NOMO-1 treated with DMSO at 0.1 percent for 48 hours (cell line): ENCODE results near the gene RNF225.
"Not testable (repeated sequence)": the region's sequence is repeated elsewhere in the genome, so short reads cannot be mapped to it uniquely, and the experiment has no call there.

Source experiments
- DNase-seq: peaks from one replicate; lab custom pipeline; 2025; ENCODE audit not compliant: unreplicated experiment; lab: John Stamatoyannopoulos, UW

Gene RNF225

DNA sequence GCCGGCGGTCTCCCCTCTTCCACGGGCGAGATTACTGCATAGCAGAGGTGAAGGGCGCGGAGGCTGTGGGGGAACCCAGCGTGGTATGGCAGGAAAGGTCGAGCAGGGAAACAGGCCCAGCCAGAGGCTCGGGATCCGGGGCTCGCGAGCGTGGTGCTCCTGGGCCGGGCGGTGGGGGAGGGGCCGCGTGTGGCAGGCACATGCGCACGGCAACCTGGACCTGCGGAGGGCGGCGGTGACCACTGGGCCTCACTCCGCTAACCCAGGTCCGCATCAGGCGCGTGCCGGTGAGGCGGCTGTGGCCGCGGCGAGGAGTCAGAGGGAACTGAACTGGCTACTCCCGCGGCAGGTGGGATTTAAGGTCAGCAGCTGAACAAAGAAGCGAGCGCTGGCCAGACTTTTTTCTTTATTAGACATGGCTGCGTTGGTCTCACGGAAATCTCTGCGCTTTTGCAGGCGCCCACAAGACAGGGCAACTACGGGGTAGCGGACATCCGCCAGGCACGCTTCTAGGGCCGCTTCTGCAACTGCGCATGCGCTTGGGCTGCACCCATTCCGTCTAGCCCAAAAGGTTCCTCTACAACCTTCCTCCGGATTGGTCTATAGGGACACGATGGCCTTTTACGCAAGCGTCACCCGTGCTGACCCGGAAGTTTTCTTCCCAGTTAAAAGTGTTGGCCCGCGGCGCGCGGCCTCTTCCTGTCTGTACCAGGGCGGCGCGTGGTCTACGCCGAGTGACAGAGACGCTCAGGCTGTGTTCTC lies 8.7 kb upstream of the RNF225 start, which contains the start of gene RPS5:
RPS5 (plus strand) TSS at position 694 of the 762 bp plus-strand sequence. CDS start 869 bp downstream, outside the sequence.
- peak; percentile 98 for DNase-seq

DNA sequence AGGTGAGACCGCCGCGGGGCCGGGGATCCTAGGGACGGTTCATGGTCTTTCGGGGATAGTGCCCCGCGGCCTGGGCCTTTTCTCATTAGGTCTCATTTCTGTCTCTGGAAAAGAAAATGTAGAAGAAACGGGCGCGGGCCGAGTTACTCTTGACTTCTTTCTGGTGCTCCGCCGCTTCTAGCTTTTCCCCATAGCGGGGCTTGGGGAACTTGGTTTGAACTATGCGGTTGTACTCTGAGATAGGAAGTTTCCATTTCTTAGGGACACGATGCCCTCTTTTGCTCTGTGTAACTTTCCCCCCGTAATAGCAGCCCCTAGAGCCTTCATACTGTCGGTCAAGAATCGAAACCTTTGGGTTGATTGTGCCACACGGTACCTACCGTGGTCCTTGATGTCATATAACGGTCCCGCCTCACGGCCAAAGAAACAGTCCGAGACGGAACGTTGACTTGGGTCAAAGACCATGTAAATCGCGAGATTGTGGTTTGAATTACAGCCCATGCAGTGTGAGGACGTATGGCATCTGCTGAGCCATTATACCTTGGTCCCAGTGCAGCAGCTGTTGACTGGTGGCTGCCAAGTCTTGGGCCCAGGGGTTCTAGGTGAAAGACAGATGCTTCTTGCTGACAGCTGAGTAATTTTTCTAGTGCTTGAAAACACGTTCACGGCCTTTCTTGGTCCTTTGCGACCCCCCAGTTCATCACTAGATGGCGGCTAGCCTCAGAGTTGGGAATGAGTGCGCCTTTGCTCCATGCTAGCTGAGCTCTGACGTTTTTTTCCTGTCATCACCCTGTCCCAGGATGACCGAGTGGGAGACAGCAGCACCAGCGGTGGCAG lies 7.9 kb upstream of the RNF225 start:
- no peak for DNase-seq

DNA sequence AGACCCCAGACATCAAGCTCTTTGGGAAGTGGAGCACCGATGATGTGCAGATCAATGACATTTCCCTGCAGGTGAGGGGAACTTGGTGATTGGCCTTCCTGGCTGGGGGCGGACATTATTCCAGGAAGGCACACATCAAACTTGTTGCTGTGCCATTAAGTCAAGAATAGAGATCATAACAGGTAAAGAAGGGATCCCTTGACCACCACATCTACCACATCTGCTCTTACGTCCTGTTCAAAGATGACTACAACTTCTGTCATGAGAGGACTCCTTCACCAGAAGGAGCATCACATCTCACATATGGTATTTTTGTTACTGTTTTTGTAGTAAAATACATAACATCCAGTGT lies 7.3 kb upstream of the RNF225 start:
- no peak for DNase-seq

DNA sequence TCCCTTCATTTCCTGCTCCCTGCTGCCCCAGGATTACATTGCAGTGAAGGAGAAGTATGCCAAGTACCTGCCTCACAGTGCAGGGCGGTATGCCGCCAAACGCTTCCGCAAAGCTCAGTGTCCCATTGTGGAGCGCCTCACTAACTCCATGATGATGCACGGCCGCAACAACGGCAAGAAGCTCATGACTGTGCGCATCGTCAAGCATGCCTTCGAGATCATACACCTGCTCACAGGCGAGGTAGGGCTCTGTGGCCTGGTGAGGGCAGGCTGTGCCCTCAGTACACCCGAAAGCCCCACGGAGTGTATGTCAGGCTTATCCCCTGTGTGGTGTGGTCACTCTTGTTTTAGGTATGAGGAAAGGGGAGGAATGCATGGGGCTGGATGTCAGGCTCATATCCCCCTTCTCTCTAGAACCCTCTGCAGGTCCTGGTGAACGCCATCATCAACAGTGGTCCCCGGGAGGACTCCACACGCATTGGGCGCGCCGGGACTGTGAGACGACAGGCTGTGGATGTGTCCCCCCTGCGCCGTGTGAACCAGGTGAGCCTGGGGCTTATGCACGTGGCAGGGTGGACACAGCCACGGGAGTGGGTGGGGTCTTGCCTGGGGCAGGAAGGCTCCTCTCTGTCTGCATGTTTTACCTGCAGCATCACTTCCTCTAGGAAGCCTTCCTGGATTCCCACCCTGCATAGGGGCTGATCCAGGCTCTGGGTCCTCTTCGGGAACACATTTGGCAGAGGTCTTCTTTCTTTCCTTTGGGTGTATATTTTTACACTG lies 2.3 kb upstream of the RNF225 start:
- DNase-seq: no peak

DNA sequence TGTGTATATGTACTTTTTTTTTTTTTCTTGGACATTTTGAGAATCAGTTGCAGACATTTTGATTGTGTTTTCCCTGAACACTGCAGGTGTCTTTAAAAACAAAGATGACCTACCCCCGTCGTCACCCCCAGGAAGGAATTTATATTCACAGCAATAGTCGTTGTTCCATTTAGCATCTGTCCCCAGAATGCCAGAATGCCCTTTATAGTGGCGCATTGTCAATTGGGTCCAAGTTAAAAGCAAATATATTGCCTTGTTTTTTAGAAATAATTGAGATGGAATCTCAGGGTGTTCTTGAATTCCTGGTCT lies 1.8 kb upstream of the RNF225 start:
- no peak for DNase-seq

DNA sequence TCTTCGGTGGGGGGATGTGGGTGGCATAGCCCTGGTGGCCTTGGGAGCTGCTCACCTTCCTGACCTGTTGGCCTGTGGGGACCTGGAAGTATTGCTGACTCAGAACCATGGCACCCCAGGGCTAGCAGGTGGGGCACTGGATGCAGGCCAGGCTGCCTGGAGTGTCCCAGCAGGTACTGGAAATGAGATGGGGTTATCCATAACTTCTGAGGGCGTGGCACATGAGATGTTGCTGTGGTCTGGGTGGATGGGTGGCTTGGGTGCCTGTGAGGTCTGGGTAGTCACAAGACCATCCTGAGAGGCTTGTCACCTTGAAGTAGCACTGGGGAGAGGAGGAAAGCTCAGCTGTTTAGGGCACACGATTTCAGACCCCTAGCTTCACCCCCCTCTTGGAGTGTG lies 636 bp upstream of the RNF225 start:
- no peak for DNase-seq

DNA sequence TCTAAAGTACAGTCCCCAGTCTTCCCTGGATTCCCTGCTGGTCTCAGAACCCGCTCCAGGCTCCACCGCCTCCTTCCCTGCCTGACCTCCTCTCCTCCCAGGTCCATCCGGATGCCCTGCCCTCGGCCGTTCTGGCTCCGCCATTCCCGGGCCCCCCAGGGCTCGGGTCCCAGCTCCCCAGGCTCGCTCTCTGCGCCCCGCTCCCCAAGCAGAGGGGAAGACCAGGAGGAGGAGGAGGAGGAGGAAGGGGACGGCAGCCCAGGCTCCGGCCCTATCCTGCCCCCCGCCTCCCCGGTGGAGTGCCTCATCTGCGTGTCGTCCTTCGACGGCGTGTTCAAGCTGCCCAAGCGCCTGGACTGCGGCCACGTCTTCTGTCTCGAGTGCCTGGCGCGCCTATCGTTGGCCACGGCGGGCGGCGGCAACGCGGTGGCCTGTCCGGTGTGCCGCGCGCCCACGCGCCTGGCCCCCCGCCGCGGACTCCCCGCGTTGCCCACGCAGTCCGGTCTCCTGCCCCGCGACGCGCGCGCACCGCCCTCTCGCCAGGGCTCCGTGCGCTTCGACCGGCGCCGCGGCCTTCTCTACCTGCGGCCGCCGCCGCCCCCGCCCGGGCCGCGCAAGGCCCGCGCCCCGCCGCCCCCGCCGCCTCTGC lies 647 bp downstream of the RNF225 start:
- no peak for DNase-seq

DNA sequence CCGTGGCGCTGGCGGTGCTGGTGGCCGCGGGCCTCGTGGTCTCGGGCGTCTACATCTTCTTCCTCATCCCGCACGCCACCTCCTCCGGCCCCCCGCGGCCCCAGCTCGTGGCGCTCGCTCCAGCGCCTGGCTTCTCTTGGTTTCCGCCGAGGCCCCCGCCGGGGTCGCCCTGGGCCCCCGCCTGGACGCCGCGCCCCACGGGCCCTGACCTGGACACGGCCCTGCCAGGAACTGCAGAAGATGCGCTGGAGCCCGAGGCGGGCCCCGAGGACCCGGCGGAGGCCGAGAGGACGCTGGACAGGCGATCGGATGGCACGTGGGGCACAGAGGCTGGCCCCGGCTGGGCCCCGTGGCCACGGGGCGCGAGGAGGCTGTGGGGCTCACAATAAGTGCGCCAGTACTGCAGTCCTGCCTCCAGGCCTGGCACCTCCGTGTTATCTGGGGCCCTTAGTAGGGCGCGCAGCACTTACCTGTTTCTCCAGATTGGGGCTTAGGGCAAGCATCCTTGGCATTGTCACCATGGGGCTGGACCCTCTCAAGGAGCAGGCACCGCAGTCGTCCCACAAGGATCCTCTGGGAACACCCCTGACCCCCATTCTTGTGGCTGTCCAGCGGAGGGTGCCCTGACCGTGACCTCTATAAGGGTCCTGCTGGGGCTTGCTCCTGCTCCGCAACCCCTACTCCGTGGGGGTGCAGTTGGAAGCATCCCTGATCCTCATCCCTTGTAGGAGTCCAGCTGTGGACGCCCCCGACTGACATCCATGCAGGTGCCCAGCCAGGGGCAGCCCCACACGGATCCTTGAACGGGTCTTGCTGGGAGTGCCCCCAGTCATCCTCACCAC lies 1.5 kb downstream of the RNF225 start:
- no peak for DNase-seq

DNA sequence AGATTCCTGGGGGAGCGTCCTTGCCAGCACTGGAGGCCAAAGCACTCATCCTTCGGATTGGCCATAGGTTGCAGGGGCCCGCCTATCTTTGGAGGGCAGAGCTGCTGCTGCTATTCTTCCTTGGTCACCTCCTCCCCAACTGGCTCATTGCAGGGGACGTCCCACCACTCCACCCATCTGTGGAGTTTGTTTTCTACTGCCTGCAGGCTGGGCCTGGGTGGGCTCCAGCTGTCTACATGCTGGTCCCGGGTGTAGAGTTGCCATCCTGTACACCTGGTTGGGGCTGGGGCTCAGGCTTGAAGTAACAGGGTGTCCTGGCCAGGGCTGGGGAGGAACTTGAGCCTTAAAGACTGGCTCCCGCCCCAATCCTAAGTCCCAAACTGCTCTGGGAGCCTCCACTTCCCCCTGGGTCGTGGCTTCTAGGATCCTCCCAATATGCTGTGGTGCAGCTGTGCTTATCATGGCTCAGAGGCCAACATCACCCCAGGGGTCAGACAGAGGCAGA lies 2.1 kb downstream of the RNF225 start:
- no peak for DNase-seq

DNA sequence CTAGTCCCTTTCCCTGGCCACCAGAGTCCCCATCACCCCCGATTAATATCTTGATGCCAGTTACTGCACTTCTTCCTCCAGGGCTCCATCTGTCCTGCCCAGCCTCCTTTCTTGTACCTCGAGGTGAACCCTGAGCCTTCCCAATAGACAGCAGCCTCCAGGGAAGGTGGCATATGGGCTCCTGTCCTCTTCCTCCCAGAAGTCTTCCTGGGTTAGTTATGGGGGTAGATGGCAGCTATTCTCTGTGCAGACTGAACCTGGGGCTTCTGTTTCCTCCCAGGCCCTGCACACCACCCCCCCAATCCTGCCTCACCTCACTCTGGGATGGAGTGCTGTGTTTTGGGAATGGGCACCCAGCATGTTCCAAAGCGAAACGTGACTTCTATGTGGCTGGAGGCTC lies 2.6 kb downstream of the RNF225 start:
- DNase-seq: no peak

DNA sequence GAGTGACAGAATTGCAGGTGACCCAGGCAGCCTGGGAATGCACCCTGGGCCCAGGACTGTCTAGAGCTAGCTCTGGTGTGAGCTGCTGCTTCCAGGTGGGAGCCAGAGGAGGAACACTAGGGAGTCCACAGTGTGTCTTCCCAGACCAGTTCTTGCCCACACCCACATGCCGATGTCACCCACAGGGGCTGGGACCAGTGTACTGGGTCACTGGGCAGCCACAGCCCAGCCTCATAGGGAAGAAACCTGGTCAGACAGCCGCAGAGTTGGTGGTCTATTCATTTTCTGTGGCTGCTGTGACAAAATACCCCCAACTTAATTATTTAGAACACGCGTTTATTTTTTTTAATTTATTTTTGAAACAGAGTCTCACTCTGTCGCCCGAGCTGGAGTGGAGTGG lies 3.1 kb downstream of the RNF225 start:
- DNase-seq: no peak

DNA sequence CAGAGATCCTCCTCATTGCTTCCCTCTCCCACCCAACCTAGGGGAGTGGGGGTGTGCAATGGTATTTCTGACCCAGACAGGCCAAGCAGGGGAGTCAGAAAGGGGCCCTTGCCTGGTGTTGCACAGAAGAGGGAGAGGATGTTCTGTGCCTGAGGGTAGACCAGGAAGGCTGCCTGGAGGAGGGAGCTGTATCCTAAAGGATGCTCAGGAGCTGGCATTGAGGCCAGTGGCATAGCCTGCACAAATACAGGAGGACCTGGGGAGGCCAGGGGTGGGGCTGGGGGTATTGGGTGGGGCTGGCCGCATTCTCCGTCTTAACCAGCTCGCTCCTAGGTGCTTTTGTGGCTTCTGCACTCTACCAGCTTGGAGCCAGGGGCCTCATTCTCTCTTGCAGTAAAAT lies 4.4 kb downstream of the RNF225 start:
- DNase-seq: no peak

DNA sequence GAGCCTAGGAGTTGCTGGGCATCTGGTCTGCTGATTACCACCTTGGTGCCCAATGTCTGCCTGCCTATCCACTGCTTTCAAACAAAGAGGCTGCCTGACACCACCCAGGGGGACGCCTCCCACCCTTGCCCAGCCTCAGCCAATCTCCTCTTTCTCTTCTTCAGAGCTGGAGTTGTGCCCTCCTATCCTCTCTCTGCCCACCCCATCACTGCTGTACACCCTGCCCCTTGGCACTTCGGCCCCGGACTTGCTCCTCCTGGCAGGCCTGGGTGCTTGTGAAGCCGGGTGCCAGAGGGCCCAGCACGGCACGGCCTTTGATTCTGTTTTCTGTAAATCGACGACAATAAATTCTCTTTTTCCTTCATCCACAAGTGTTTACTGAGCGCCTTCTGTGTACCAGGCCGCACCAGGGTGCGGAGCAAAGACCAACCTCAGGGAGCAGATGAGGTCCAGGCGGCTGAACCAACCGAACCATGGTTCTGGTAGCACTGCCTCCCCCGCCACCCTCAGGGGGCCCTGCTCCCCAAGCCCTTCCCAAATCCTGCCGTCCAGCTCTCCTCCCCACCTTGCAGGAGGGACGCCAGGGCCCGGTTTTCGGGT lies 5.0 kb downstream of the RNF225 start:
- DNase-seq: no peak

DNA sequence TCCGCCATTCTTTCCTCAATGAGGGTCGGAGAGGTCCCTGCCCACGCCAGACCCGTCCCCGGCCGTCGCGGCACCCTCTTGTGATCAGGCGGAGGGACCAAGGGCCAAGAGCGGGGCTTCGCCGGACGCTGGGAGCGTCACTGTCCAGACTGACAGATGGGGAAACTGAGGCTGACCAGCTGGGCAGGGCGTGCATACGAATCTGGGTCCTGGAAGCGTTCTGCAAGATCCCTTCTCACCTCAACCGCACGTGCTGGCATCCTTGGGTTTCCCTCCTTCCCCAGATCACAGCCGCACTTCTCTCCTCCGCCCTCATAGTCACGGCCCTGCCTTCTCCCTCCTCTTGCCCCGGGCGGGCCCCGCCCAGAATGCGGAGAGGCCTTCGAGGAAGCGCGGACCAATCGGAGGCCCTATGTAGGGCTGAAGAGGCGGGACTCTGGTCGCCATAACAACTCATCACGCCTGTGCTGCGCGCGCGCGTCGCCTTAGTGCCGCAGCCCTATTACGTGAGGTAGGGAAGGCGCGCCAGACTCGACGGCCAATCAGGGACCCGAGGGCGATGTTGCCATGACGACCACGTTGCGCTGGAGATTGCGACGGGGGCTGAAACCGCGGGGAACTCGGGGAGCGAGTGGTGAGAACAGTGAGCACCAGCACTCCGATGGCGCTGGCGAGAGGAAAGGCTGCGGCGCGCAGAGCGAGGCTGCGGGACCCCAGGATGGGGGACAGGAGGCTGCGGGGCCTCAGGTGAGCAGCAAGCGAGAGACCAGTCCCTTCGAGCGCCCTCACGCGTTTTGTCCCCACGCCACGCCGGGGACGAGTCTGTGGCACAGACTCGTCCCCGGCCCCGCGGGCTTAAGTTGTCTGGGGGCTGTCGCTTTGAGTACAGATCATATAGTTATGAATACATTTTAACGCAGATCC lies 5.7 kb downstream of the RNF225 start:
- DNase-seq: peak; percentile 99

DNA sequence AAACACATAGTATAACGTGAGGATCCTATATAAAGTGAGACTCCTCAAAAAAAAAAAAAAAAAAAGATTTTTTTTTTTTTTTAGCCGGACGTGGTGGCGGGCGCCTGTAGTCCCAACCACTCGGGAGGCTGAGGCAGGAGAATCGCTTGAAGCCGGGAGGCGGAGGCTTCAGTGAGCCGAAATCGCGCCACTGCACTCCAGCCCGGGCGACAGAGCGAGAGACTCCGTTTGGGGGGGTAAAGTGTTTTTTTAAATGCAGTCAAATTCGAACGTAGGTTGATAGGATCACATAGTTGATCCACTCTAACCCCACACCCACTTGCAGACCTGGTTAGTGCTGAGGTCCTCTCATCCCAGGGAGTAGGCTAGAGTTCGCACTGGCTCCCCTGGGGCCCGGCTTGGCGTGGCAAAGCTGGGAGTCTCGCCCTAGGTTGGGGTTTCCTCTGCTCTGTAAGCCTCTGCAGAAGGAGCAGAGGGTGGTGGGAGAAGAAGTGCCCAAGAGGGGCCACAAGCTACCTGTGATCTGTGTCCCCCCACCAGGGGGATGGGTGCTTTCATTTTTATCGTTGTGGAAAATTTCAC lies 6.5 kb downstream of the RNF225 start:
- no peak for DNase-seq

DNA sequence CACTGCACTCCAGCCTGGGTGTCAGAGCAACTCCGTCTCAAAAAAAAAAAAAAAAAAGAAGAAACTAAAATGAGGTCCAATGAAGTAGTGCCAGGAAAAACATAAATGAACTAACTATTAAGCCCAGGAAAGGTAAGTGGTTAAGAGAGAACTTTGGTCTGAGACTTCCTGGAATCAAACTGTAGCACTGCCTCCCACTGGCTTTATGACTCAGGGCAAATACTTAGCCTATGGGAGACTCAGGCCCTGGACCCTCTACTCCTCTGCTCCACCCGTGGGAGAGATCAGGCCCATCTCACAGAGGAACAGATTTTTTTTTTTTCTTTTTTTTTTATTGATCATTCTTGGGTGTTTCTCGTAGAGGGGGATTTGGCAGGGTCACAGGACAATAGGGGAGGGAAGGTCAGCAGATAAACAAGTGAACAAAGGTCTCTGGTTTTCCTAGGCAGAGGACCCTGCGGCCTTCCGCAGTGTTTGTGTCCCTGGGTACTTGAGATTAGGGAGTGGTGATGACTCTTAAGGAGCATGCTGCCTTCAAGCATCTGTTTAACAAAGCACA lies 8.5 kb downstream of the RNF225 start:
- not testable (repeated sequence) for DNase-seq

DNA sequence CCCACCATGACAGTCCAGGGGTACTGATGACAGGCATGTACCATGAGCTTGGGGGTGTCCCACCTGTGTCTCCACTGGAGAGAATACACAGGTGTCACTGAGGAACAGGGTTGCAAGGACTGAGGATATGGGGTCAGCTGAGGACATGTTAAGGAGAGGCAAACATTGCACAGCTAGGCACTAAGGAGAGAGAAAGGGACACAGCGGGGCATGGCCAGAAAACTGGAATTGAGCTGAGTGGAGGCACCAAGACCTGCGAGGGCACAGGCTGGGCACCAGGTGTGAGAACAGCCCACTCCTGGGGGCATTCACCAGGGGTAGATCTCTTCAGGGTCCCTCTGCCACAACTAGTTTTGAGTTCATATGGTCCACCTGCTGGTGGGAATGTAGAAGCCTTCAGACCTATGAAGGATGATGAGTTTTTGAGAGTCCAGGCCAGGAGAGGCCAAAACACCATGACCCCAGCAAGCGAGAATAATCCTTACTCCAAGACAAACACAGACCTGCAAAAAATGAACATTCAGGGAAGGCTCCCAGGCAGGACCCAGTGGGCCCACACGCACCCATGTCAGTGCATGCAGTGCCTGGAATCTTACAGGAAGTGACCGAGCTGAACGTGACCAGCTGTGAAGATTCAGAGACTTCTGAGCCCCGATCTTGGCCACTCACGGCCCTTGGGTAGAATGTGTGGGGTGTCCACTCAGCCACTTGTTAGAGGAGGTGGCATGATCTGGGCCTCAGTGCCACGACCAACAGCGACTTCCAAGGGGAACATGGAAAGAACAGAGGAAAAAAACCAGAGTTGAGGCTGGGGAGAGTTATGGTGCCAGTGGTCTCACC lies 11.6 kb downstream of the RNF225 start:
- no peak for DNase-seq
